Measurements from ENCODE around the gene ZMYND10.
A peak's percentile ranks its signal among the peaks of the same experiment; 100 is the strongest.

The ZMYND10 gene

DNA sequence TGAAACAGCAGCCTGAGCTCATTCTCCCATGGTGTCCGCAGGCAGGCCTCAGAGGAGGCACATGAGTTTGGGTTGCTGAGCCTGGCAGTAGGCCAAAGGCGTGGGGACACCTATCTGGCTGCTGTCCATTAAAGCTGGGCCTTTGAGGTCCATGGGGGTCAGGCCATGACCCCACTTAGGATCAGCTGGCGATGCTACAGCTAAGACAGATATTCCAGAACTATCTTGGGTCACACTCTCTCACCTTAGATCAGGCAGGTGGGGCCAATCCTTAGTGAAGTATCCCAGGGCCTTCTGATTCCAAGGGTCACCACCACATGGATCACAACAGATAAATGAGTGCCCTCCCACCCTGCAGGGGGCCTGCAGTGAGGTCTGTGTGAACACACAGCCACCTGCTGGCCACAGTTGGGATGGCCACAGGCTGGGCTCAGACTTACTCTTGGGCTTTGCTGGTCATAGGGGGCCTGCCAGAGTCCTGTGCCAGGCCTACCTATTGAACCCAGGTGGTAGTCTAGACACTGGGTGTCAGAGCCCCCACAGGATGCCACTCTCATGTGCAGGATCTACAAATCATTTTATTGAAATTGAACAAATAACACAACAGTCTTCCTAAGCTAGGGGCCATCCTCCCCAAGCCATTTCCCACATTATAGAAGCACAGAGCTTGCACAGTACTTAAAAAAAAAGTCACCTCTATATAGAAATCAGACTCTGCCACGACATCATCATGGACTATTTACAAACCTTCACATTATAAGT lies 21.0 kb downstream of the ZMYND10 start:
- TF ChIP-seq, protein P1, sequence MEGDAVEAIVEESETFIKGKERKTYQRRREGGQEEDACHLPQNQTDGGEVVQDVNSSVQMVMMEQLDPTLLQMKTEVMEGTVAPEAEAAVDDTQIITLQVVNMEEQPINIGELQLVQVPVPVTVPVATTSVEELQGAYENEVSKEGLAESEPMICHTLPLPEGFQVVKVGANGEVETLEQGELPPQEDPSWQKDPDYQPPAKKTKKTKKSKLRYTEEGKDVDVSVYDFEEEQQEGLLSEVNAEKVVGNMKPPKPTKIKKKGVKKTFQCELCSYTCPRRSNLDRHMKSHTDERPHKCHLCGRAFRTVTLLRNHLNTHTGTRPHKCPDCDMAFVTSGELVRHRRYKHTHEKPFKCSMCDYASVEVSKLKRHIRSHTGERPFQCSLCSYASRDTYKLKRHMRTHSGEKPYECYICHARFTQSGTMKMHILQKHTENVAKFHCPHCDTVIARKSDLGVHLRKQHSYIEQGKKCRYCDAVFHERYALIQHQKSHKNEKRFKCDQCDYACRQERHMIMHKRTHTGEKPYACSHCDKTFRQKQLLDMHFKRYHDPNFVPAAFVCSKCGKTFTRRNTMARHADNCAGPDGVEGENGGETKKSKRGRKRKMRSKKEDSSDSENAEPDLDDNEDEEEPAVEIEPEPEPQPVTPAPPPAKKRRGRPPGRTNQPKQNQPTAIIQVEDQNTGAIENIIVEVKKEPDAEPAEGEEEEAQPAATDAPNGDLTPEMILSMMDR (IDR thresholded peaks at IDR 0.05; ENCODE audit: low read depth, low read length), result peak; percentile 73
- Histone ChIP-seq H3K27me3 (no peaks in the 10 kb centered on the region), H3K36me3 (peaks cover 6% of the 10 kb centered on the region), H3K4me1 (peaks cover 3% of the 10 kb centered on the region), H3K9me3 (no peaks in the 10 kb centered on the region), H3K4me3 (ENCODE audit: low read depth, low read length) (no peak overlapping the region)
- peak; percentile 81 for DNase-seq

- H3K4me1 ChIP-seq, result peaks cover 3% of the 10 kb centered on the region
- no peak for DNase-seq
- TF ChIP-seq, protein P1 (IDR thresholded peaks at IDR 0.05; ENCODE audit: low read depth, low read length), result no peak
- H3K36me3 ChIP-seq, result peaks cover 15% of the 10 kb centered on the region
- H3K9me3 ChIP-seq, result no peaks in the 10 kb centered on the region
- no peak overlapping the region for H3K4me3 ChIP-seq (ENCODE audit: low read depth, low read length)
- H3K27me3 ChIP-seq, result no peaks in the 10 kb centered on the region
Observed at GRCh38 chr3:50323614-50324199, 21.8 kb downstream of the ZMYND10 start.

GRCh38 chr3:50323092-50323600 lies 22.4 kb downstream of the ZMYND10 start:
- TF ChIP-seq, protein P1 (IDR thresholded peaks at IDR 0.05; ENCODE audit: low read depth, low read length), result no peak
- Histone ChIP-seq H3K9me3 (no peaks in the 10 kb centered on the region), H3K4me1 (peaks cover 3% of the 10 kb centered on the region), H3K27me3 (no peaks in the 10 kb centered on the region), H3K4me3 (ENCODE audit: low read depth, low read length) (no peak overlapping the region), H3K36me3 (peaks cover 17% of the 10 kb centered on the region)
- DNase-seq, result no peak

- H3K9me3 ChIP-seq, result no peaks in the 10 kb centered on the region
- H3K4me3 ChIP-seq (ENCODE audit: low read depth, low read length), result peak within 1 kb of the TSS; percentile 65
- no peak for DNase-seq
- peaks cover 3% of the 10 kb centered on the region for H3K4me1 ChIP-seq
- H3K27me3 ChIP-seq, result no peaks in the 10 kb centered on the region
- TF ChIP-seq, protein P1 (IDR thresholded peaks at IDR 0.05; ENCODE audit: low read depth, low read length), result no peak
- peaks cover 17% of the 10 kb centered on the region for H3K36me3 ChIP-seq
Observed at GRCh38 chr3:50322386-50323091, 23.0 kb downstream of the ZMYND10 start, which contains the start of gene HYAL2. Gene HYAL2, minus strand, starts transcription at chr3:50322745. Its CDS starts 2,256 bp downstream, at chr3:50320489.

- TF ChIP-seq, protein P1 (IDR thresholded peaks at IDR 0.05; ENCODE audit: low read depth, low read length), result no peak
- no peak for DNase-seq
Observed at GRCh38 chr3:50322115-50322385, 23.5 kb downstream of the ZMYND10 start.

More at GRCh38 chr3:50322115-50322385, 23.5 kb downstream of the ZMYND10 start:
- H3K4me3 ChIP-seq (ENCODE audit: low read depth, low read length), result peak overlapping the region; percentile 21; the same call in 1 of the 2 replicates
- H3K4me1 ChIP-seq, result peaks cover 3% of the 10 kb centered on the region
- H3K9me3 ChIP-seq, result no peaks in the 10 kb centered on the region
- peaks cover 17% of the 10 kb centered on the region for H3K36me3 ChIP-seq
- H3K27me3 ChIP-seq, result no peaks in the 10 kb centered on the region

All from BE2C (cell line).